ENCODE data around the gene DNAH2.

- TF ChIP-seq ZHX1 (CRISPR knock-in tag; IDR thresholded peaks at IDR 0.05; ENCODE audit: low read depth): no peak
- no peak for TF ChIP-seq ZNF615 (CRISPR knock-in tag; IDR thresholded peaks at IDR 0.05; ENCODE audit: borderline replicate concordance)
- no peak for TF ChIP-seq POLR2A (IDR thresholded peaks at IDR 0.05; ENCODE audit: insufficient read depth in 1 of 2, low read depth in 2 of 2, low read length in 2 of 2)
- TF ChIP-seq HNF1B (CRISPR knock-in tag; IDR thresholded peaks at IDR 0.05): no peak
- no peak for TF ChIP-seq ZNF670 (CRISPR knock-in tag; IDR thresholded peaks at IDR 0.05; ENCODE audit: borderline replicate concordance)
Observed at GRCh38 chr17:7855660-7856010, 138.1 kb downstream of the DNAH2 start.
